Peyer's patch (tissue), 4 donors: Measurements from ENCODE around the gene MAPT. TPM values are rescaled to one million over a fixed set of nuclear protein-coding genes. Genes with fewer than 3 reads are reported as not detected.

Experiments
- DNase-seq, 3 donors: peaks; one replicate each; pipeline ENCODE4 v3.0.0-alpha.2; 2017 to 2019
- H3K27ac ChIP-seq, 4 donors: fragments of 200-600 bp; sonication (generic); one replicate each; pipeline ENCODE4 v1.5.1; 2016 to 2019
- H3K27me3 ChIP-seq, 2 donors: fragments of 200-600 bp; sonication (generic); one replicate each; pipeline ENCODE4 v1.5.1; 2019
- H3K36me3 ChIP-seq, 3 donors: fragments of 200-600 bp; sonication (generic); one replicate each; pipeline ENCODE4 v1.5.1; 2016 to 2019
- H3K4me1 ChIP-seq, 4 donors: fragments of 200-600 bp; sonication (generic); one replicate each; pipeline ENCODE4 v1.5.1; 2016 to 2019
- H3K4me3 ChIP-seq, 4 donors: fragments of 200-600 bp; sonication (generic); 1 replicate in 3 of 4; 2 replicates in 1 of 4; pipeline ENCODE4 v1.5.1; 2016 to 2019; ENCODE audit warnings: mild to moderate bottlenecking in 1 of 4
- H3K9me3 ChIP-seq, 4 donors: fragments of 200-600 bp; sonication (generic); one replicate each; pipeline ENCODE4 v1.5.1; 2016 to 2019; ENCODE audit warnings: mild to moderate bottlenecking in 1 of 4
- CTCF ChIP-seq, 6 experiments: fragments of 450-650 bp in 4 of 6; fragments of 200-600 bp in 2 of 6; sonication (generic) in 1 of 6; IDR thresholded peaks; one replicate each; pipeline ENCODE4 v1.5.1; 2017 to 2019; ENCODE audit warnings: antibody characterized with exemption in 6 of 6, mild to moderate bottlenecking in 3 of 6, moderate library complexity in 1 of 6
- POLR2A ChIP-seq, 2 donors: fragments of 450-650 bp; IDR thresholded peaks; one replicate each; pipeline ENCODE4 v1.5.1; 2017; ENCODE audit warnings: antibody characterized with exemption in 2 of 2, mild to moderate bottlenecking in 2 of 2, moderate library complexity in 2 of 2
- total RNA-seq, 4 donors: library from RNA; depleted of rRNA; stranded (reverse); fragments of >200 nt; gene quantifications; one replicate each; pipeline ENCODE4 v1.1.0, GENCODE V29; 2016

Gene MAPT
- total RNA-seq, 4 donors from 2014 or later: 0.35 to 1.6 (median 0.94) TPM; not detected in 1

- DNase-seq: no peak
- no peak overlapping the region for H3K27ac ChIP-seq
- peaks cover 0 to 35% (median 0%) of the 10 kb centered on the region in 3 donors for H3K36me3 ChIP-seq
- no peaks in the 10 kb centered on the region for H3K27me3 ChIP-seq
- H3K4me1 ChIP-seq: no peaks in the 10 kb centered on the region
- TF ChIP-seq CTCF (IDR thresholded peaks at IDR 0.05) (no peak), POLR2A (IDR thresholded peaks at IDR 0.05) (no peak)
- H3K9me3 ChIP-seq: no peaks in the 10 kb centered on the region
- H3K4me3 ChIP-seq: no peak overlapping the region
Observed at GRCh38 chr17:46056800-46057304, 162.5 kb downstream of the MAPT start.

- Histone ChIP-seq H3K36me3 (peaks cover 0 to 35% (median 0%) of the 10 kb centered on the region in 3 donors), H3K27me3 (no peaks in the 10 kb centered on the region), H3K4me3 (no peak overlapping the region), H3K9me3 (no peaks in the 10 kb centered on the region), H3K4me1 (no peaks in the 10 kb centered on the region), H3K27ac (no peak overlapping the region)
- no peak for DNase-seq
- TF ChIP-seq CTCF (IDR thresholded peaks at IDR 0.05) (no peak), POLR2A (IDR thresholded peaks at IDR 0.05) (no peak)
Observed at GRCh38 chr17:46057366-46057765, 163.0 kb downstream of the MAPT start.

DNA sequence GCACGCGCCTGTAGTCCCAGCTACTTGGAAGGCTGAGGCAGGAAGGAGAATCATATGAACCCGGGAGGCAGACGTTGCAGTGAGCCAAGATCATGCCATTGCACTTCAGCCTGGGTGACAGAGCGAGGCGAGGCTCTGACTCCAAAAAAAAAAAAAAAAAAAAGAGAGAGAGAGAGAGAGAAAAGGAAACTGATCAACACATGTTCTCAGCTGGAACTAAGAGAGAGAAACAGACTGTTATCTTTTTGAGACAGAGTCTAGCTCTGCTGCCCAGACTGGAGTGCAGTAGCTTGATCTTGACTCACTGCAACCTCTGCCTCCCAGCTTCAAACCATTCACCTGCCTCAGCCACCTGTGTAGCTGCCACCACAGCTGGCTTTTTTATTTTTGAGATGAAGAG is 165.1 kb downstream of the MAPT start:
- Histone ChIP-seq H3K27me3 (no peaks in the 10 kb centered on the region), H3K4me3 (no peak overlapping the region), H3K27ac (no peak overlapping the region), H3K9me3 (no peaks in the 10 kb centered on the region), H3K36me3 (peaks cover 0 to 30% (median 0%) of the 10 kb centered on the region in 3 donors), H3K4me1 (no peaks in the 10 kb centered on the region)
- TF ChIP-seq POLR2A (IDR thresholded peaks at IDR 0.05) (no peak), CTCF (IDR thresholded peaks at IDR 0.05) (no peak)
- DNase-seq: no peak

DNA sequence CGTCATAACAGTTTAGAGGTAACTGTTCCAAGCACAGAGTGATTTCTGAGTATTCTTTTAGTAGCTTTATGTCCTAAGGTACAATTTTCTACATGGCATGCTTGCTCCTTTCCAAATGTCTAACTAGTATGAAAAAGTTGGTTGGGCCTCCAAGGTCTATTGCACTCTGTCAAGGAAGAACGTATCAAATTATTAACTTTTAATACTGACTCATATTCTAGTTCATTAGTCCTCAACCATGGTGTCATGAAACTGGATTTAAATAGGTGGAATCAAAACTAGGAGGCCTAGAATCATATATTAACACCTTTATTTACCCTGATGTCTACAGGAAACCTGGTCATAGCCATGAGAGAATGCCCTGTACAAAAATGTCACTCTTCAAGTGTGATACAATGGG is 166.1 kb downstream of the MAPT start:
- peaks cover 0 to 38% (median 0%) of the 10 kb centered on the region in 3 donors for H3K36me3 ChIP-seq
- no peaks in the 10 kb centered on the region for H3K27me3 ChIP-seq
- H3K4me1 ChIP-seq: no peaks in the 10 kb centered on the region
- H3K27ac ChIP-seq: no peak overlapping the region
- no peak for DNase-seq
- no peak for TF ChIP-seq POLR2A (IDR thresholded peaks at IDR 0.05)
- TF ChIP-seq CTCF (IDR thresholded peaks at IDR 0.05): no peak
- H3K9me3 ChIP-seq: no peaks in the 10 kb centered on the region
- no peak overlapping the region for H3K4me3 ChIP-seq

DNA sequence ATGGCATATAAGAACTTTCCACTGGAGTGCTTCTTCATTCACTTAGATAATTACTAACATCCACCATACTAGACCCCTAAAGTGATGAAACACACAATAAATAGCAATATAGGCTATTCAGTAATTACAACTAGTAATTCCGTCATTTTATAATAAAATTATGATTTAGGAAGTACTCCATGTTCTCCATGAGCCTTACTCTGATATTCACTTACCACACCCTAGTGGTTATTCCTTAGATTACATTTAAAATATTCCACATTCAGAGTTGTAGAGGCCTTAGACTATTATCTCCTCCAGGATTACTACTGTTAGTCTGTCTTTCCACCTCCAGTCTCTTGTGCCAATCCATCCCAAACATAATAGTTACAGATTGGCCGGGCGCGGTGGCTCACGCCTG is 167.1 kb downstream of the MAPT start:
- Histone ChIP-seq H3K4me3 (no peak overlapping the region), H3K9me3 (no peaks in the 10 kb centered on the region), H3K36me3 (peaks cover 0 to 48% (median 0%) of the 10 kb centered on the region in 3 donors), H3K27me3 (no peaks in the 10 kb centered on the region), H3K4me1 (no peaks in the 10 kb centered on the region), H3K27ac (no peak overlapping the region)
- DNase-seq: no peak
- TF ChIP-seq CTCF (IDR thresholded peaks at IDR 0.05): peak in 5 of 6 experiments; percentile 26 to 49 (median 42)
- no peak for TF ChIP-seq POLR2A (IDR thresholded peaks at IDR 0.05)

GRCh38 chr17:46063241-46063640 is 168.9 kb downstream of the MAPT start:
- peaks cover 0 to 45% (median 0%) of the 10 kb centered on the region in 3 donors for H3K36me3 ChIP-seq

More at GRCh38 chr17:46063241-46063640, 168.9 kb downstream of the MAPT start:
- Histone ChIP-seq H3K4me1 (no peaks in the 10 kb centered on the region), H3K27ac (no peak overlapping the region), H3K4me3 (no peak overlapping the region), H3K9me3 (no peaks in the 10 kb centered on the region), H3K27me3 (no peaks in the 10 kb centered on the region)
- no peak for DNase-seq
- TF ChIP-seq POLR2A (IDR thresholded peaks at IDR 0.05): no peak
- TF ChIP-seq CTCF (IDR thresholded peaks at IDR 0.05): no peak
